Measurements from ENCODE around the gene TRAPPC14.

The TRAPPC14 gene

GRCh38 chr7:100170101-100170897, 11.8 kb upstream of the TRAPPC14 start:
- H3K4me3 ChIP-seq (ENCODE audit: low read depth, low read length): no peak overlapping the region
- TF ChIP-seq, protein P1, sequence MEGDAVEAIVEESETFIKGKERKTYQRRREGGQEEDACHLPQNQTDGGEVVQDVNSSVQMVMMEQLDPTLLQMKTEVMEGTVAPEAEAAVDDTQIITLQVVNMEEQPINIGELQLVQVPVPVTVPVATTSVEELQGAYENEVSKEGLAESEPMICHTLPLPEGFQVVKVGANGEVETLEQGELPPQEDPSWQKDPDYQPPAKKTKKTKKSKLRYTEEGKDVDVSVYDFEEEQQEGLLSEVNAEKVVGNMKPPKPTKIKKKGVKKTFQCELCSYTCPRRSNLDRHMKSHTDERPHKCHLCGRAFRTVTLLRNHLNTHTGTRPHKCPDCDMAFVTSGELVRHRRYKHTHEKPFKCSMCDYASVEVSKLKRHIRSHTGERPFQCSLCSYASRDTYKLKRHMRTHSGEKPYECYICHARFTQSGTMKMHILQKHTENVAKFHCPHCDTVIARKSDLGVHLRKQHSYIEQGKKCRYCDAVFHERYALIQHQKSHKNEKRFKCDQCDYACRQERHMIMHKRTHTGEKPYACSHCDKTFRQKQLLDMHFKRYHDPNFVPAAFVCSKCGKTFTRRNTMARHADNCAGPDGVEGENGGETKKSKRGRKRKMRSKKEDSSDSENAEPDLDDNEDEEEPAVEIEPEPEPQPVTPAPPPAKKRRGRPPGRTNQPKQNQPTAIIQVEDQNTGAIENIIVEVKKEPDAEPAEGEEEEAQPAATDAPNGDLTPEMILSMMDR (IDR thresholded peaks at IDR 0.05; ENCODE audit: low read depth, low read length): no peak
- in situ Hi-C loops (cut with HindIII; ENCODE audit: low sequenced_read_pairs): no loop called here
- DNase-seq (ENCODE audit: low read depth, low spot score): no peak

GRCh38 chr7:100169147-100169850, 10.8 kb upstream of the TRAPPC14 start:
- TF ChIP-seq, protein P1 (IDR thresholded peaks at IDR 0.05; ENCODE audit: low read depth, low read length): no peak
- in situ Hi-C loops (cut with HindIII; ENCODE audit: low sequenced_read_pairs): no loop called here
- H3K4me3 ChIP-seq (ENCODE audit: low read depth, low read length): no peak overlapping the region
- no peak for DNase-seq (ENCODE audit: low read depth, low spot score)

- in situ Hi-C loops (cut with HindIII; ENCODE audit: low sequenced_read_pairs): no loop called here
- TF ChIP-seq, protein P1 (IDR thresholded peaks at IDR 0.05; ENCODE audit: low read depth, low read length): no peak
- peak overlapping the region; percentile 51 for H3K4me3 ChIP-seq (ENCODE audit: low read depth, low read length)
- peak; percentile 22 for DNase-seq (ENCODE audit: low read depth, low spot score)
Measured at GRCh38 chr7:100167912-100168323, 9.4 kb upstream of the TRAPPC14 start.

- in situ Hi-C loops (cut with HindIII; ENCODE audit: low sequenced_read_pairs): no loop called here
- H3K4me3 ChIP-seq (ENCODE audit: low read depth, low read length): peak overlapping the region; percentile 51
- no peak for DNase-seq (ENCODE audit: low read depth, low spot score)
- TF ChIP-seq, protein P1 (IDR thresholded peaks at IDR 0.05; ENCODE audit: low read depth, low read length): no peak
Measured at GRCh38 chr7:100166970-100167911, 8.7 kb upstream of the TRAPPC14 start.

- no peak overlapping the region for H3K4me3 ChIP-seq (ENCODE audit: low read depth, low read length)
- in situ Hi-C loops (cut with HindIII; ENCODE audit: low sequenced_read_pairs): no loop called here
- TF ChIP-seq, protein P1 (IDR thresholded peaks at IDR 0.05; ENCODE audit: low read depth, low read length): no peak
- no peak for DNase-seq (ENCODE audit: low read depth, low spot score)
Measured at GRCh38 chr7:100166317-100166940, 7.9 kb upstream of the TRAPPC14 start.

DNA sequence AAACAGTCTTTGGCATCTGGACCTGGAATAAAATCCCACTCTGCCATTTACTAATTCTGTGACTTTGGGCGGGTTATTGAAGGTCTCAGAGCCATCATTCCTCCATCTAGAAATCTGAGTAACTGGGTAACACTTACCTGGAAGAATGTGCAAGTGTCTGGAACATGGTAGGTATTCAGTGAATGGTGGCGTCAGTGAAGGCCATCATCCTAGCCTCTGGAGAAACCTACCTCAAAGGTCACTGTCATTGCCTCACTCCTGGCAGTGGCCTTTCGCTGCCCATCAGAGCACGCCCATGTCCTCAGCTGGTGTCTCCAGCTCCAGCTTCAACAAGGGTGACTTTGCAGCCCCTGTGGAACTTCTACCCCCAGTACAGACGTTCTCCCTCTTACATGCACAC, 5.3 kb upstream of the TRAPPC14 start:
- no peak overlapping the region for H3K4me3 ChIP-seq (ENCODE audit: low read depth, low read length)
- TF ChIP-seq, protein P1 (IDR thresholded peaks at IDR 0.05; ENCODE audit: low read depth, low read length): no peak
- no peak for DNase-seq (ENCODE audit: low read depth, low spot score)
- in situ Hi-C loops (cut with HindIII; ENCODE audit: low sequenced_read_pairs): no loop called here
